Activated CD8-positive, alpha-beta memory T cell treated with anti-CD3 and anti-CD28 coated beads for 4 hours (primary cell): Measurements from ENCODE around the gene MRPS7.
"Not testable (repeated sequence)": the region's sequence is repeated elsewhere in the genome, so short reads cannot be mapped to it uniquely, and the experiment has no call there.

Experiments used
- DNase-seq, 2 donors: peaks; one replicate each; pipeline ENCODE4 v3.0.0-alpha.2; 2020; ENCODE audit warnings: low read depth in 2 of 2

Gene MRPS7

DNA sequence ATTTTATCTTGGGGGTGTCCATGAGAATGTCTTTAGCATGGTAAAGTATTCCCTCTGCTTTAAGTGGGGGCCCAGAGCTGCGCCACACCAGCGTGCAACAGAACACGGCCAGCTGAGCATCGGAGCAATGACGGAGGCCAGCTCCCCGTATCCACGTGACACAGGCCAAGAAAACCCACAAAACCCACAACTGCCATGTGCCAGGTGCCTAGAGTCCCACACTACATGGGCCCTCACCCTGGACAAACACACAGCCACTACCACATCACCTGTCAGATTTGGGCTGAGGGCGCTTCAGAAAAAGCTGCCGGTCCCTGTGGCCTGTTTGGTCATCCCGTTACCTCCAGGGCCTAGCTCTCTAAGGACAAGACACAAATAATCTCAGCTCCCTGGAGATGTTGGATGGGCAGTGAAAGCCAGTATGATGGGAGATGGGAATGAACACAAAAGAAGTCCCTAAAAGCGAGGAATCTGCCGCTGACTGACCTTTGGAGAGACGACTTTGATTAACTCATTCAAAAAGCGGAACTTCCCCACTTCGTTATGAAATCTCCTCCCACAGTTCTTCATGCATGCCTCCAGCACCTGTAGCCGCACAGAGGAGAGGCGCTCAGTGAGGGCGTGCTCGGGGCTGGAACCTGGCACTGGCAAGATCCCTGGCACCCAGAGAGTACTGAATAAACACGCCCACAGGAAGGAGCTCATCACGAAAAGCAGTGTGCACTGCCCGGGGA lies 17.4 kb upstream of the MRPS7 start:
- no peak for DNase-seq

GRCh38 chr17:75245011-75245410 lies 16.7 kb upstream of the MRPS7 start:
- DNase-seq = no peak

DNA sequence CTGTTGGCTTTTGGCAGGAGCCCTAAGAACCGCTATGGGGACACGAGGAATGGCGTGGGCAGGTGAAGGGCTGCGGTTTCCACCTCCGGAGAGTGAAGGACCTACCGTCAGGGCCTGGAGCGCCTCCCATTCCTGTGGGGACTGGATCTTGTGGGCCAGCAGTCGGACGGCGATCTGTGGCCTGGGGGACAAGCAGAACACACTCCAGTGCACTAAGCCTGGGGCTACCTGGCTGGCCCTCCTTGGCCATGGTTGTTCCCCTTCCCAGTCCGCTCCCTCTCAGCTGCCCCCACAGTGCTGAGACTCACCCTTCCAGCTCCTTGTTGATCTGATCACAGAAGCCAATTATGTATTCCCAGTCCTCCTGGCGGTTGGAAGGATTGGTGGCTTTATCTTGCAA lies 15.3 kb upstream of the MRPS7 start:
- no peak for DNase-seq

DNA sequence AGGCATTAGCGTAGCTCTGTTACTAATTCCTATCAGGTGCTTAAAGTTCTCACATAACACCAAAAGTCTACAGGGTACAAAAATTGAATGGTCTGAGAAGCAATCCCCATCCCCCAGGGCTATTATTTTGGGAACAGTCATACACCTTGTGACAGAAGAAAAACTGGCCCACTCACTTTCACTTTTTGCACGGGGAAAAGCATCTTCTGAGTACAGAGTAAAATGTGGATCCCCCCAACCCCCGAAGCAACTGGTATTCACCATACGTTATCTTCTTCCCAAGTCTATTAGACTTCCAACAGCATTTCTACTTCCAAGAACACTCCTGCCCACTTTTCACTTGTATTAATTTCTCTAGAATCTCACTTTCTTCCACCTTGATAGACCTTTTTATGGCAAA lies 12.1 kb upstream of the MRPS7 start:
- DNase-seq = no peak

- peak; percentile 58 to 84 for DNase-seq
These were observed 11.6 kb upstream of the MRPS7 start for GRCh38 chr17:75250009-75250471.

DNA sequence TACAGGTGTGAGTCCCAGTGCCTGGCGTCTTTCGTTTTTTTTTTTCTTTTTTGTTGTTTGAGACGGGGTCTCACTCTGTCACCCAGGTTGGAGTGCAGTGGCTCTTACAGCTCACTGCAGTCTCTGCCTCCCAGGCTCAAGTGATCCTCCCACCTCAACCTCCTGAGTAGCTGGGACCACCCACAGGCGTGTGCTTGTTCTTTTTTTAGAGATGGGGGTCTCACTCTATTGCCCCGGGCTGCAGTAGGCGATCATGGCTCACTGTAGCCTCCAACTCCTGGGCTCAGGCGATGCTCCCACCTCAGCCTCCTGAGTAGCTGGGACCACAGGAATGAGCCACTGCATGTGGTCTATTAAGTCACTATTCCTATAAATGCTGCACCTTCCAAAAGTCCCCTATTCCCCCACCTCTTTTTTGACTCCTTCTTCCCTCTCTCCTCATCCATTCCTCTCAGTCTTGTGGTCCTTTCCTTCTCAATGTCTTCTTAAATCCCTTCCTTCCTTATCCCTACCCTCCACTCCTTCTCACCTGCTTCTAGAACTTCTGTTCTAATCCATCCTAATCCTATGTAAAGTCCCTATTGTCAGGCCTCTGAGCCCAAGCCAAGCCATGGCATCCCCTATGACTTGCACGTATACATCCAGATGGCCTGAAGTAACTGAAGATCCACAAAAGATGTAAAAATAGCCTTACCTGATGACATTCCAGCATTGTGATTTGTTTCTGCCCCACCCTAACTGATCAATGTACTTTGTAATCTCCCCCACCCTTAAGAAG lies 9.5 kb upstream of the MRPS7 start:
- DNase-seq = no peak

DNA sequence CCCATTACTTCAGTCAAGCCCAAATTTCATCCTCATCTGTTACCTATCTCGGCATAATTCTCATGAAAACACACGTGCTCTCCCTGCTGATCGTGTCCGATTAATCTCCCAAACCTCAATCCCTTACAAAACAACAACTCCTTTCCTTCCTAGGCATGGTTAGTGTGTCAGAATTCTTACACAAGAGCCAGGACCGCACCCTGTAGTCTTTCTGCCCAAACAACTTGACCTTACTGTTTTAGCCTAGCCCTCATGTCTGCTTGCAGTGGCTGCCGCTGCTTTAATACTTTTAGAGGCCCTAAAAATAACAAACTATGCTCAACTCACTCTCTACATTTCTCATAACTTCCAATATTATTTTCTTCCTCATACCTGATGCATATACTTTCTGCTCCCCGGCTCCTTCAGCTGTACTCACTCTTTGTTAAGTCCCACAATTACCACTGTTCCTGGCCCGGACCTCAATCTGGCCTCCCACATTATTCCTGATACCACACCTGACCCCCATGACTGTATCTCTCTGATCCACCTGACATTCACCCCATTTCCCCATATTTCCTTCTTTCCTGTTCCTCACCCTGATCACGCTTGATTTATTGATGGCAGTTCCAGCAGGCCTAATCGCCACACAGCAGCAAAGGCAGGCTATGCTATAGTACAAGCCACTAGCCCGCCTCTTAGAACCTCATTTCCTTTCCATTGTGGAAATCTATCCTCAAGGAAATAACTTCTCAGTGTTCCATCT lies 5.6 kb upstream of the MRPS7 start:
- not testable (repeated sequence) for DNase-seq

GRCh38 chr17:75257228-75257627 lies 4.5 kb upstream of the MRPS7 start:
- DNase-seq = not testable (repeated sequence)

- DNase-seq = no peak
These were observed 891 bp upstream of the MRPS7 start for GRCh38 chr17:75260641-75261335.

- DNase-seq = no peak
These were observed 480 bp downstream of the MRPS7 start for GRCh38 chr17:75262112-75262606.

DNA sequence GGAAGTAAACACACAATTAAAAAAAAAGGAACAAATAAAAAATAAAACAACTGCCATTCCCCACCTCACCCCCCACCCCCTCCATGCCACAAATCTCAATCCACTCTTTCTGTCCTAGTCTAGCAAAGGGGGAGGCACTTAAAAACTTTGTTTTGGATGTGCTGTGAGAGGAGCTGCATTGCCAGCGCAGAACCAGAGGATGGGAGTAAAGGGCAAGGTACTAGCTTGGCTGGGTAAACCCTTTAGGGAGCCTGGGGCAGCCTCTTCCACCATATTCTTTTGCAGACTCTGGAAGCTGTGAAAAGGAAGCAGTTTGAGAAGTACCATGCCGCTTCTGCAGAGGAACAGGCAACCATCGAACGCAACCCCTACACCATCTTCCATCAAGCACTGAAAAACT lies 1.4 kb downstream of the MRPS7 start:
- no peak for DNase-seq

DNA sequence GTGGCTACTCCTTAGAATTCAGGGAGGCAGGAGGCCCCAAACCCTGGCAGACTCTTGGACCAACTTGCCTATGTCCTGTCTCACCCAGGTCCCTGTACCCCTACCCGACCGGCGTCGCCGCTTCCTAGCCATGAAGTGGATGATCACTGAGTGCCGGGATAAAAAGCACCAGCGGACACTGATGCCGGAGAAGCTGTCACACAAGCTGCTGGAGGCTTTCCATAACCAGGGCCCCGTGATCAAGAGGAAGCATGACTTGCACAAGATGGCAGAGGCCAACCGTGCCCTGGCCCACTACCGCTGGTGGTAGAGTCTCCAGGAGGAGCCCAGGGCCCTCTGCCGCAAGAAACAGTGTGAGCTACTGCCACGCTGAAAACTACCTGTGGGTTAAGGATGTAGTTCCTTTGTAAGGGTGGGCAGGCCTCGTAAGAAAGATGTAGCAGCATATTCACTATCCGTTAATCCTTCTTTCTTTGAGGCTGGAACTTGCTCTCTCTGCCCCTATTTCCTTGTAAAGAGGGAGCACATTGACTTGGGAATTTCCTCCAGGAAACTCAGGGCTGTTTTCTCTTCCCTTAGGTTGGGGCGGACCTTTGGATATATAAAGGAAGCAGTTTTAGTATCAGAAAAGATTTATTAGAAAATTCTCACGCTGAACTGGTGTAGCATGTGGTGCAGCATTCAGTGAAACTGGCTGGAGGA lies 4.1 kb downstream of the MRPS7 start:
- DNase-seq = no peak

DNA sequence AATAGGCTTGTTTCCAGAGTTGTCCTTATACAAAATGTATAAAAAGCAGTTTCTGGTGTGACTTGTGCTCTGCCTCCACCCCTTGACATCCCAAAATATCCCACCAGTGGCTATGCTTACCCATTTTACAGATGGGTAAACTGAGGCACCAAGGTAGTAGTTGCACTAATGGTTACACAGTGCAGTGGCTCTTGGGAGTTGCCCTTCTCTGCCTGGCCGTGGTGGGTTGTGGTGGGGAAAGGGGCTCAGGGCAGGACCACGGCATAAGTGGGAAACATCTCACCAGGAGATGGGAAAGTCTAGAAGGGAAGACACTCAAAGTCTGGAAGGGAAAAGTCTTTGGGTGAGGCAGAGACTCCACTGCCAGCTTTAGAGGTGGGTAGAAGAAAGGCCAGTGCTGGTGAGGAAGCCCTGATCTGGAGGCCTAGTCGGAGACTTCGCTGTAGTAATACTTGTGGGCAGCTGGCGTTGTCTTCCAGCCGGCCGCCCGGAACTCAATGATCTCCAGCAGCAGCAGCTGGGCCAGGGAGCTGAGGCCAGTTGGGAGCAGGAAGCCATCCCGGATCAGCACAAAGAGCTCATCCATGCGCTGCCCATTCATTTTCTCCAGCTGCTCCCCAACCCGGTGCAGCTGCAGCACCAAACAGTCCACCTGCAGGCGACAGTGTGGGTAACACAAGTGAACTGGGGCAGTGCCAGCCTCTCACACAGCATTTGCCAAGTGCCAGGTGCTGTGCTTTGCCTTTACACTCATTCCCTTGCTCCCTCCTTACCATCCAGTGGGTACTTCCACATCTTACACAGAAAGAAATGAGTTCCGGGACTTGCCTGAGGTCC lies 4.9 kb downstream of the MRPS7 start:
- no peak for DNase-seq

DNA sequence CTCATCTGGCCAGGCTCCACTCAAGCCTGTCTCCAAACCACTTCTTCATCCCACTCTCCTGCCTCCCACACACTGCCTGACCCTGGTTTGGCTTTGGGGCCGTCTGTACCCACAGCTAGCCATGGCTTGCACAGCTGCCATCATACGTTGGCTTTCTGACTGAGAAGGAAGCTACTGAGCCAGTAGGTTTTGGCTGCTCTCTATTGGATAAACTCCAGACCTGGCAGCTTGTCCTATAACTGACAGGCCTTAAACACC lies 5.4 kb downstream of the MRPS7 start:
- DNase-seq = no peak

DNA sequence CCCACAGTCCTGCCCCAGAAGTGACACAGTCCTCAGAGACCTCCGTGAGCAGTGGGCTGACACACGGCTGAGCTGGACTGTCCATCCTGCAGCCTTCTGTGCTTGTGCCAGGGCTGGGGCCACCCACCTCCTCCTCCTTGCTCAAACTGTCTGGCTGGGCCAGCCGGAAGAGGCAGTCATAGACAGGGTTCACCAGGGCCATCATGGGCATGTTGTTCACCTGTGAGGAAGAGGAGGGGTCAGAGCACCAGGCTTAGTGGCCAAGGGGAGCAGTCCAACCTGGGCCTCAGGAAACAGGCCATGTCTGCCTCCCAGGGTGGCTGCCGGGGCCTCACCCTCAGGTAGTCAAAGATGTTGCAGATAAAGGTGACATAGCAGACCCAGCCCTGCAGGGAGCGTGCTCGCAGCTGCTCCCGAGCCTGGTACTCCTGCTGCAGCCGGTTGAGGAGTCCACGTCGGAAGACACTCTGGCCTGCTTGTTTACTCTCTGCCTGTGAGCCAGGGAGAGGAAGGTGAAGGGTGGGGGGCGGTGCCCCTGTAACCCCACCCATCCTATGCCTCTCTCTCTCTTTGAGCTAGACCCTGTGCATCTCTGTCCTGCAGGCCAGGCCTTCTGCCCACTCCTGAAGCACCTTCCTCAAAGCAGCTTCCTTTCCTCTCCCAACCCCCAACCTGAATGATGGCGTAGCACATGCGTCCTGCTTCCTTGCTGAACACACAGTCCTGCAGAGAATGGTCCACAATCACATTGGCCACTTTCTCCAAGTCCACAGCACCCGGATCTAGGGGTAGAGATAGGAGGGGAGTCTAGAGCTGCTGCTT lies 5.9 kb downstream of the MRPS7 start:
- no peak for DNase-seq

DNA sequence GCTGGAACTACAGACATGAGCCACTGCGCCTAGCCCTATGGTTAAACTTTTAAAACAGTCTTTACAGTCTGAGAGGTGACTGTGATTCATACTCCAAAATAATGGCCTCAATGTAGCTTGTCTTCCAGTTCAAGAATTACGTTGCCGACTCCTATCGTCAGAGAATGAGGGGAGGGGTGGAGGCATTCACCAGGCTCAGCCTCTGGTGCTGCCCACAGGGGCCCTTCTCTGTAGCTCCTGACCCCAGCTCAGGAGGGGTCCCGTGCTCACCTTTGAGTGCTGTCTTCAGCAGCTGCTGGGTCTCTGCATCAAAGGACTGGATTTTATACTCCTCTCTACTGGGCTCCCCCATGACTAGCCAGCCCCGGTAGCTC lies 8.2 kb downstream of the MRPS7 start:
- no peak for DNase-seq

DNA sequence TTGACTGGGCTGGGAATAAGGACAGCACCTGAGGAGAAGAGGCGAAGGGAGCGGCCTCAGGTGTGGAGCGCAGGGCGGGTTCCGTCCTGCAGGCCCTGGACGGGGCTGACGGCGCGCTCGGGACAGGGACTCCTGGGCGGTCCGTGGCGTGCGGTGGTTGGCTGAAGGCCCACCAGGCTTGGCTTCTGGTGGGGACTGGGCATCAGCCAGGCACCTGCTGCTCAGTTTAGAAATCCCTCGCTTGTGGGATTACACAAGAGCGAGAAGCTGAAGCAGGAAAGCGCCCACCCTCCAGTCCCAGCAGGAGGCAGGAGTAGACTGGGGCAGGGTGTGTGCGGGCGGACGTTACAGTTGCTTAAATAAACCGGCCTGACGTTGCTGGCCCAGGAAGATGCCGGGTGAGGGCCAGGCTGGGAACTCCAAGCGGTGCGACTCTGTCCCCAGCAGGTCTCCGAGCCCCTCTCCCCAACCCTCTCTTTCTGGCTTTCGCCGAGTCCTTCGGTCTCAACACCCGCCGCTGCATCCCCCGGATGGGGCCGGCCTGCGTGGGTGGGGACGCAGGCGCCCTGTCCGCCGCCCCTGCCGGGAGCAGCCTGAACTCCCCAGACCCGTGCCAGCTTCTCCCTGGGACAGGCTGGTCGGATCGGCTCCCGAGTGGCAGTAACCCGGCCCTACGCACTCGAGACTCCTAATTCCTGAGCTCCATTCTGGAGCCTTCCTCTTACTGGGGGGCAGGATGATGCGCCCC lies 8.7 kb downstream of the MRPS7 start:
- DNase-seq = peak in 1 of 2 donors; percentile 18

GRCh38 chr17:75270966-75271232 lies 9.2 kb downstream of the MRPS7 start, which contains the start of gene MIF4GD:
Gene MIF4GD, minus strand, starts transcription at chr17:75271231. Its CDS starts 1,036 bp downstream, at chr17:75270195.
- DNase-seq = no peak
